HG03060 (cell line): ENCODE data around the gene PABPC4L.
"Not testable (repeated sequence)": the region's sequence is repeated elsewhere in the genome, so short reads cannot be mapped to it uniquely, and the experiment has no call there.

ENCODE experiments used
- ATAC-seq: cut with Tn5 transposase; IDR thresholded peaks from one replicate; pipeline ENCODE4 v1.9.1; 2021; ENCODE audit warnings: low read depth, moderate number of reproducible peaks; ENCODE audit not compliant: unreplicated experiment

The PABPC4L gene

DNA sequence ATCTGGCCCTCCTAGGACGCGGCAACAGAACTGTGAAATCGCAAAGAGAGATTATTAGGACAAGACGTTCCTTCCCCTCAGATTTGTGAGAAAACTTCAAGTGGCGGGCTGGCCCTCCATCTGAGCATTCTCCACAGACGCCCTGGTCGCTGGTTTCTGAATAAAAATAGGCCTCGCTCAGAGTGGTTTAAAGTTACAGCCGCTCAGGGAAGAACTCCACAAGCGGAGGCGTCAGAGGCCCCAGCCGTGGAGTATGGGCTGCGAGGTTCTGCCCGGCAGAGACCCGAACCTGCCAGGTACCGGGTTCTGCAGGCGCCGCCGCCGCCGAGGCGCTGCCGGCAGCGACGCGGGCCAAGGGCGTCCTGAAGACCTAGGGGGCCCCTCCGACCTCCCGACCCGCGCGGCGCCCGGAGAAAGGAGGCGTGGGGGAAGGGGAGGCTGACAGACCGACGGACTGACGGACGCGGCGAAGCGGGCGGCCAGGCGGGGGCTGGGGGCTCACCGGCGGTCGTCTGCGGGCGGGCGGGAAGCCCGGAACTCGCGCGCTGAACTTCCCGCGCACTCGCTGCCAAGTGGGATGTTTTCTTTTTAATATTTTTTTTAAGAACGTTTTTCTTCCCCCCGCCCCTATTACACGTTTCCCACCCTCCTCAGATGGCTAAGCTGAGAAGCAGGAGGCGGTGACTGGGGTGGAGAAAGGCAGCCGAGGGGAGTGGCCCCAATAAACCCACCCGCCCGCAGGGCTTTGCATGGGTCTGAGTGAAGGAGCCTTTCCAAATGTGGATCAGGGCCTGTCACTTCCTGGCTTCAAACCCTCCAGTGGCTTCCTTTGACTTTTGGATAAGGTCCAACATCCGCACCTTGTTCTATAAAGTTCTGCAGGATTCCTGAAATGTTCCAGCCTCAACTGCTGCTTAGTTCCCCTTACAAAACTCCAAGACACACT is at the start of gene PABPC4L:
PABPC4L (minus strand) TSS at position 574 of the 946 bp plus-strand sequence. CDS start 770 bp downstream, outside the sequence.
- ATAC-seq = no peak

DNA sequence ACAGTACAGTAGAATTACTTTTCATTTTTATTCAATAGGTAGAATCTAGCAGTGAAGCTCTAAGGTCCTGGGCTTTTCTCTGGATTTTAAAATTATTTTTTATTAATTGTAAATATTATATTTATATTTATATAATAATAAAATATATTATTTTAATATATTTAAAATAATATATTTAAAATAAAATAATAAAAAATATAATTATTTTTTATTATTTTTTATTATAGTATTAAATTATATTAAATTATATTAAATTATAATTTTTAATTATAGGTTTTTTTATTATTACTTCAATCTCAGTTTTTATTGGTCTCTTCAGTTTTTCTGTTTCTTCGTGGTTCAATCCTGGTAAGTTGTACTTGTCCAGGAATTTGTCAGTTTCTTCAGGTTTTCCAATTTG is 49.7 kb upstream of the PABPC4L start:
- no peak for ATAC-seq

DNA sequence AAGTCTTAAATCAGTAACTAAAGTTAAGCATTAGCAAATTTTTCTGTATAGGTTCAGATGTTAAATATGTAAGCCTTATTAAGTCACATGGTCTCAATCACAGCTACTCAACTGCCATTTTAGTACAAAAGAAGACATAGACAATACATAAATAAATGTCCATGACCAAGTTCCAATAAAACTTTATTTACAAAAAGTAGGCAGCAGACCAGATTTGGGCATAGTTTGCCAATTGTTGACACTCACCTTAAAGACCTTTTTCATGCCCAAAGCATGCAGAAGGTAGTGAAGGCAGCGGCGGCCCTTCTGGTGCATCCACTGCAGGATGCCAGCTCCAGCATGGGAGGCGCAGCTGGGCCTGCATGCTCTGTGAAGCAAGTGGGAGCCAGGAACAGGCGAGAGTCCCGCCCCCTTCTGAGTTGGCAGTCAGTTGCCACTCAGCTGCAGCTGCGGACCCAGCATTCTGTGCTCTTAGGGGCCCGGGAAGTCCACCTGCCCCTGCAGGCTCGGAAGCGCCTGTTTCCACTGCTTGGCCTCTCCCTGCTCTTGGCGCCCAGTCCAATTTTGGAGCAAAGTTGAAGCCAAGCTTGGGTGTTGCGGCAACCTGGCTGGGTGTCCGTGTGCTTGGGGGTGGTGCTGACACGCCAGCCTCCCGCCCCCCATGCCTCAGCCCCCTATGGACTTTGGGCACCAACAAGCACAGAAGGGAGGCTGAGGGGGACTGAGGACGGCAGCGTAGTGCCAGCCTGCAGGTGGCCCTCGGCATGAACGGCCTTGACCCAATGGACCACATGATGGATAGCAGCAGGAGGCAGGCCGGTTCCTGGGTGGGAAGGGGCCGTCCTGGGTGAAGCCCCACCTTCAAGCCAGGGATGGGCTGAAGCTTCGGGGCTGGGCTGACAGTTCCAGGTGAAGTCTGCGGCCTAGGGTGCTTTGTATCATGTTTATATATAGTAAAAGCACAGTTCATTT is 42.4 kb upstream of the PABPC4L start:
- ATAC-seq = no peak

DNA sequence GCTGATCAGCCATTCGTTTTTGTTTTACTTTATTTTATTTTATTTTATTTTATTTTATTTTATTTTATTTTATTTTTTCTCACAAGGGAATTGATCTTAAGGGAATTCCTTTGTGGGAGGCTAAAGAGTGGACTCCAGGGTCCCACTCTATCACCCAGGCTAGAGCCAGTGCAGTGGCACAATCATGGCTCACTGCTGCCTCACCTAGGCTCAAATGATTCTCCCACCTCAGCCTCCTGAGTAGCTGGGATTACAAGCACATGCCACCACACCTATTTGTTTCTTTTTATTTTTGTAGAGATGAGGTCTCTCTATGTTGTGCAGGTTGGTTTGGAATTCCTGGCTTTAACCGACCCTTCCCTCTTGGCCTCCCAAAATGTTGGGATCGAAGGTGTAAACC is 17.5 kb upstream of the PABPC4L start:
- no peak for ATAC-seq

DNA sequence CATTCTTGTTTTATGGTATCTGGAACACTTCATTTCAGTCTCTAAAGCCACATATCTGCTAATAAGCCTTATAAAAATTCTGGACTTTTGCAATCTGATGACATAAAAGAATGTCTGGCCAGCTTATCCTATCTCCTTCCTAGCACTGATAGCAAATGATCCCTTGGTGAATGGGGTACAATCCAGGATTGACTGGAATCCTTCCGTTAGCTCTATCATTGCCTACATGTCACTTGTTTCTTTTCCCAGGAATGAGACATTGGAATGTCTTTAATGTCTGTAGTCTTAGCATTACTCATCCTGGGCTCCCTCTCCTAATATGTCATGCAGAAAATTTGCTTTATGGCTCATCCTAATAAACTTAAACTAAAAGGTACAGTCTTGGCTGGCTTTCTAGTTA is 14.8 kb upstream of the PABPC4L start:
- no peak for ATAC-seq

DNA sequence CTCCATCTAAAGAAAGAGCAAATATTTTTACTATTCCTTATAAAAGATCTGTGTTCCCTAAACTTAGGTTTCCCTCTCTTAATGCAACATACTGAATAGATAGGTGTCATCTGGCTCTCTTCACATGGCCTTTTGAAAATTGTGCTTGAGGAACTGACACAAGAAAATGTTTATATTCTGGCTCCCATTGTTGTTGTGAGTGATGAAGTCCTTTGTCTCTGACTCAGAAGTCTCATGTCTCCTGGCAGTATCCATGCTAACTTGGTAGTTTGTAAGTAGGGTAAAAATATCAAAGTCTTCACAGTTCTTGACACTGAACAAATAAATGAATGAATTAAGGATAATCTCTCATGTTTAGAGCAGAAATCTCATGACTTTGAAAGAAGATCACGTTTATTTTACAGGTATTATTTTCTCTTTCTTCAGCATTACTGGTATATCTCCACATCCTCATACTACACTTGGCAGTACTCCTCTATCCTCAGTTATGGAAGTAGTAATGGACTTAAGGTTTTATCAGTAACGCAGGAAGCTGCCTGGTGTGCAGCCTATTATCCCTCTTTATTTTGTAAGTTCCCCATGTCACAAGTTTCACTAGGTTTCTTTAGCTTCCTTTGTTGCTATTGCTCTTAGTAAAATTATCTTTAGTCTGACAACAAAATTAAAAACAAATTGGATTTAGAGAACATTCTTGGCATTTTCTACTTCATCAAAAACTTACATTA is 14.2 kb upstream of the PABPC4L start:
- no peak for ATAC-seq

DNA sequence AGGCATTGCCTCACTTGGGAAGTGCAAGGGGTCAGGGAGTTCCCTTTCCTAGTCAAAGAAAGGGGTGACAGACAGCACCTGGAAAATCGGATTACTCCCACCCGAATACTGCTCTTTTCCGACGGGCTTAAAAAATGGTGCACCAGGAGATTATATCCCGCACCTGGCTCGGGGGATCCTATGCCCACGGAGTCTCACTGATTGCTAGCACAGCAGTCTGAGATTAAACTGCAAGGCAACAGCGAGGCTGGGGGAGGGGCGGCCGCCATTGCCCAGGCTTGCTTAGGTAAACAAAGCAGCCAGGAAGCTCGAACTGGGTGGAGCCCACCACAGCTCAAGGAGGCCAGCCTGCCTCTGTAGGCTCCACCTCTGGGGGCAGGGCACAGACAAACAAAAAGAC is 6.4 kb upstream of the PABPC4L start:
- ATAC-seq = not testable (repeated sequence)

DNA sequence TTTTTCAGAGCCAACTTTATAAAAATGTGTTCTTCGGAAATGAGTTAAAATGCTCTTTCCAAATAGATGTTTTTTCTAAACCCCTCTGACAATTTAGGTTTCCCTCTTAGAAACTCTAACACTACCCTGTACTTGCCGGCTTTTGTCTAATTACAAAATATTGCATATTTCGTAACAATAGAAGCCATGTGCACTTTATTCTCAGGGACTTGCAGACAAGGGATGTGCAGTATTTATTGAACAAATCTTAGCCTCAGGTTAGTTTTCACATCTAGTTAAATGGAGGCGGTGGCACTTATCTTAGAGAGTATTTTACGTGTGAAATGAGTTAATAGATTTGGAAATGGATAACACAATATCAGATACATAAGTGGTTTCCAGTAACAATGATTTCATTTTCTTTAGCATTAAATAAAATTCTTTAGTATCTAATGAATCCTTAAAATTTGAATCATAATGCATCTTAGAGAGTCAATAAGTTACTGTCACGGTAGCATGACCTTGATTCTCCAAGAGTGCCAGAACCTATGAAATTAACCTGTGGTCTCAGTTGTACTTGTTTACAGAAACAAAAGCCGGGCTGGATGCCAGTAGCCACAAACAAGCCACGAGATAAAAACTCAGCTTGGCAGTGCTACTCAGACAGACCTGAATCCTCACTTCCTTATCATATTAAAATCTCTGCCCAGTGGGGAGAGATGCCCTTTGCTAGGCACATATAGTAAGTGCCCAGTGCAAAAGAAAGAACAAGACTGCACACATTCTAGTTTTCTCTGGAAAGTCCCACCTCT is 772 bp upstream of the PABPC4L start:
- no peak for ATAC-seq

DNA sequence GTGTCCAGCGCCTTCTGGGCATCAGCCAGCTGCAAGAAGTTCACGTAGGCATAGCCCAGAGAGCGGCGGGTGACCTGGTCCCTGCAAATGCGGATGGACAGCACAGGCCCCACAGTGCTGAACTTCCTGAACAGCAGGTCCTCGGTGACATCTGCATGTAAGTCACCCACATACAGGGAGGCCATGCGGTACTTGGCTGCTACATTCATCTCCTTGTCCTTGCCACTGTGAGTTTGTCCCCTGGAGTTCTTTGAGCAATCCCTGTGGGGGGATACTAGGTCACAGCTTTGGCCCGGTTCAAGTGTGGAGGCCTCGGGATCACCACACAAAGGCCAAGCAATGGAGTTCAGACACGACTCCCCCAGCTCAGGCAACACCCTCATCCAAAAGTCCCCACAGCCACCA is 776 bp downstream of the PABPC4L start:
- ATAC-seq = no peak

DNA sequence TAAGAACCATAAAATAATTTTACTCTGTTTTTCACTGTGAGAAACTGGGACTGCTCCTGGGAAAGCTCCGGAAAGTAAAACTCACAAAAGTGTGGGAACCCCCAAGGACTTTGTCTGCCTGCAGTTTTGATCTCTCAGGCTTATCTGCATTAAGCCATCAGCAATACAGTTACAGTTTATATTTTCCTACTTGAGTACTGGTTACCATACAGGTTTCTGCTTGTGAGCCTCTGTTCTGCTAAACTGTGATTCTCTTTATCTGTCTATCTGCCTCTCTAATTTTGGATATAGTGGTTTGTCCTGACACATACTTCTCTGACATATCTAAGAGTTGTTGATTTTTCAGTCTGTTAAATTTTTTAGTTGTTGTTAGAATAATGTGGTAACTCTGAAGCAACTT is 11.6 kb downstream of the PABPC4L start:
- ATAC-seq = no peak

DNA sequence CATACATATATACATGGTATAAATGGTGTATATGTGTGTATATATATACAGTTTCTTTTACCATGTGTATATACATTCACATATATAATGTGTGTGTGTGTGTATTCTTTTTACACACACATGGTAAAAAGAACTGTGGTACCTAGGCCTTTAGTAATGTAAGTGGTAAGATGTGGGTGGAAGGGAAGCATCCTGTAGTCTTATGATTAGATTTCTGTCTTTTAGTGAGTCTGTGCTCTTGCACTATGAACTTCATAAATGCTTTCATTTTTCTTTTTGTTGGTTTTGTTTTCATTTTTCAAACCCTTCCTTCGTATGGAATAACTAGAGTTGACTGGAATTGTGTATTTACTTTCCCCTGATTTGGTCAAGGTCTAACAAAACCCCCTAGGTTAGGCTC is 12.1 kb downstream of the PABPC4L start:
- no peak for ATAC-seq

DNA sequence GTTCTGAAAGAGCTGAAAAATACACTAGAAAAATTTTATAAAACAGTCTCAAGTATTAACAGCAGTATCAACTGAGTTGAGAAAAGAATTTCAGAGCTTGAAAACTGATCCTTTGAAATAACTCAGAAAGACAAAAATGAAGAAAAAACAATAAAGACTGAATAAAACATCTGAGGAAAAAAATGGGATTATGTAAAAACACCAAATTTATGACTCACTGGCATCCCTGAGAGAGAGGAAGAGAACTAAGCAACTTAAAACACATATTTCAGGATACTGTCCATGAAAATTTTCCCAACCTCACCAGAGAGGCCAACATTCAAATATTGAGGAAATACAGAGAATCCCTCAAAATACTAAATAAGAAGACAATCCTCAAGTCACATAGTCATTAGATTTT is 22.9 kb downstream of the PABPC4L start:
- ATAC-seq = no peak

DNA sequence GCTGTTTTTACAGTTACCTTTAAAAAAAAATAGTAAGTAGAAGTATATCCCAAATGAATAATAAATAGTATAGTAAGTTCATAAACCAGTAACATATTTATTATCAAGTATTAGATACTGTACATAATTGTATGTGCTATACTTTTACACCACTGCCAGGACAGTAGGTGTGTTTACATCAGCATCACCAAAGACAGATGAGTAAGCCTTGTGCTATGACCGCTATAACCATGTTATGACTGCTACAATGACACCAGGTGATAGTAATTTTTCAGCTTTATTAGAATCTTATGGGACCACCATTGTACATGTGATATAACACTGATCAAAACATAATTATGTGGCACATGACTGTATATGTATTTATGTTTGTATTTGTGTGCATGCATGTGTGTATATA is 27.3 kb downstream of the PABPC4L start:
- no peak for ATAC-seq

DNA sequence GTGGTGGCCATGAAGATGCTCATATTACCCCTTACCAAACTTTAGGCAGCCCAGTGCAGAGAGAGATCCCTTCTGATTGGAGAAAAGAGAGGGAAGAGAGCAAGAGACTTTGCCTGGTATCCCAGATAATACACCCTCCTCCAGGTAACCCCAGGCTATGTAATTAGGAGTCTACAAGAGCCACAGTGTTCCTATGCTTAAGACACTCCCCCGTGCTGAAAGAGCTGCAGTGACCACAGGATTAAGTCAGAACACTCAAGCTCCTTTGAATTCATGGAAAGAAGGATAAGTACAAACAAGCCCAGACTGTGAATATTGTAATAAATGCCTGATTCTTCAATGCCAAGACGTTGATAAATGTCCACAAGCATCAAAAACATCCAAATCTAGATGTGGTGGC is 41.4 kb downstream of the PABPC4L start:
- no peak for ATAC-seq

DNA sequence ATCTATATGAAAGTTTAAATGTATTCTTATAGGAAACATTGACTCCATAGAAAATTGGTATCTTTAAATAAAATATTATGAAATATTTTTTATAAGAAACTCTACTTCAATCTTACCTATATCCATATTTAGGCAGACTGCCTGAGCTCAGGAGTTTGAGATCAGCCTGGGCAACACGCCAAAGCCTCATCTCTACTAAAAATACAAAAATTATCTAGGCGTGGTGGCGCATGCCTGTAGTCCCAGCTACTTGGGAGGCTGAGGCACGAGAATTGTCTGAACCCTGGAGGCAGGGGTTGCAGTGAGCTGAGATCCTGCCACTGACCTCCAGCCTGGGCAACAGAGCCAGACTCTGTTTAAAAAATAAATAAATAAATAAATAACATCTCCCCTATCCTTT is 47.5 kb downstream of the PABPC4L start:
- ATAC-seq = no peak

DNA sequence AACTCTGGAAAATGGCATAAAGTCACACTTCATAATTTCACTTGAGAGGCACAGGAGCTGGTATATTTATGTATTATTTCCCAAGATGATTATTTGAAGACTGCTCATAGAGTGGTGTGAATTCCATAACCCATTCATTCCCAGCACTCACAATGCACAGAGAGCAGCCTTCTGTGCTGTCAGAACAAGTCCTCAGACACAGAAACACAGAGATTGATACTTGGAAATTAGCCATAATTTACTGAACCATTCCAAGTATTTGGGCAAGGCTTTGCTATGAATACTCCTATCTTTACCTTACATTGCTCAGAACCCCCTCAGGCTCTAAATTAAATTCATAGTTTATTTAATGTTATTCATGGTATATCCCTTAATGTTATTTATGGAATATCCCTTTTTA is 53.6 kb downstream of the PABPC4L start:
- ATAC-seq = no peak
